ENCODE measurements around the gene TRIM32.

The TRIM32 gene

GRCh38 chr9:116718111-116718510, 31.0 kb downstream of the TRIM32 start (continued):
- TF ChIP-seq TSHZ2 (CRISPR knock-in tag; IDR thresholded peaks at IDR 0.05): no peak
- TF ChIP-seq GLIS3 (CRISPR knock-in tag; IDR thresholded peaks at IDR 0.05): no peak
- TF ChIP-seq CSRNP3 (CRISPR knock-in tag; IDR thresholded peaks at IDR 0.05): no peak
- no peak for TF ChIP-seq ESRRG (CRISPR knock-in tag; IDR thresholded peaks at IDR 0.05)
- no peak for TF ChIP-seq ZNF8 (CRISPR knock-in tag; IDR thresholded peaks at IDR 0.05)

GRCh38 chr9:116720111-116720510, 33.0 kb downstream of the TRIM32 start:
- TF ChIP-seq ESRRG (CRISPR knock-in tag; IDR thresholded peaks at IDR 0.05) (no peak), CSDC2 (CRISPR knock-in tag; IDR thresholded peaks at IDR 0.05) (no peak), OSR1 (CRISPR knock-in tag; IDR thresholded peaks at IDR 0.05) (no peak), BACH2 (CRISPR knock-in tag; IDR thresholded peaks at IDR 0.05; ENCODE audit: borderline replicate concordance) (no peak), CREB5 (CRISPR knock-in tag; IDR thresholded peaks at IDR 0.05; ENCODE audit: low read depth) (no peak), ZNF8 (CRISPR knock-in tag; IDR thresholded peaks at IDR 0.05) (no peak), PPARA (CRISPR knock-in tag; IDR thresholded peaks at IDR 0.05; ENCODE audit: borderline replicate concordance) (no peak), SNAI2 (CRISPR knock-in tag; IDR thresholded peaks at IDR 0.05) (no peak), TOX (CRISPR knock-in tag; IDR thresholded peaks at IDR 0.05; ENCODE audit: borderline replicate concordance) (no peak), ISL1 (CRISPR knock-in tag; IDR thresholded peaks at IDR 0.05) (no peak), TSHZ2 (CRISPR knock-in tag; IDR thresholded peaks at IDR 0.05) (no peak), ZC3H10 (CRISPR knock-in tag; IDR thresholded peaks at IDR 0.05) (no peak), CSRNP3 (CRISPR knock-in tag; IDR thresholded peaks at IDR 0.05) (no peak), POU6F1 (CRISPR knock-in tag; IDR thresholded peaks at IDR 0.05; ENCODE audit: borderline replicate concordance, low read depth) (no peak), ZFP30 (CRISPR knock-in tag; IDR thresholded peaks at IDR 0.05) (no peak), ARNTL (CRISPR knock-in tag; IDR thresholded peaks at IDR 0.05; ENCODE audit: borderline replicate concordance, low read depth) (no peak), PATZ1 (CRISPR knock-in tag; IDR thresholded peaks at IDR 0.05; ENCODE audit: borderline replicate concordance) (no peak)
- no peak for ATAC-seq

Data from SK-N-SH treated with all-trans-retinoic acid at 6 μM for 48 hours (cell line).